ENCODE data around the gene NHLRC1. TPM values are rescaled to one million over a fixed set of nuclear protein-coding genes. Genes with fewer than 3 reads are reported as not detected.

NHLRC1 gene
- total RNA-seq, 1 donor: 2.9 TPM

DNA sequence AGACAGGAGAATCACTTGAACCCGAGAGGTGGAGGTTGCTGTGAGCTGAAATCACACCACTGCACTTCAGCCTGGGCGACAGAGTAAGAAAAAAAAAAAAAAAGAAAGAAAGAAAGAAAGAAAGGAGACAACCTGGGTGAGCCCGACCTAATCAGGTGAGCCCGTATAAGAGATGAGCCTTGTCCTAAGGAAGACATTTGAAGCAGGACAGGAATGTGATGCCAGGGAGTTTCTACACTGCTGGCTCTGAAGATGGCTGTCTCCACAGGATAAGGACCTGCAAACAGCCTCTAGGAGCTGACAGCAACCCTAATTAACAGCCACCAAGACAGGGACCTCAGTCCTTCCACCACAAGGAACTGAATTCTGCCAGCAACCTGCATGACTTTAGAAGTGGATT lies 41.9 kb downstream of the NHLRC1 start:
- Histone ChIP-seq H3K4me3 (ENCODE audit: insufficient read depth, low read length) (no peak overlapping the region), H3K4me2 (ENCODE audit: insufficient read depth, low read length) (no peak overlapping the region), H3K9me3 (ENCODE audit: low read depth, low read length) (no peaks in the 10 kb centered on the region), H4K20me1 (ENCODE audit: insufficient read depth, low read length) (no peaks in the 10 kb centered on the region), H3K4me1 (ENCODE audit: insufficient read depth, low read length) (peaks cover 4% of the 10 kb centered on the region), H3K79me2 (ENCODE audit: insufficient read depth, low read length) (no peaks in the 10 kb centered on the region), H3K36me3 (ENCODE audit: insufficient read depth, low read length) (no peaks in the 10 kb centered on the region), H2AFZ (ENCODE audit: low read length) (no peak overlapping the region), H3K27ac (ENCODE audit: low read depth, low read length) (no peak overlapping the region), H3K27me3 (ENCODE audit: insufficient read depth, low read length) (no peaks in the 10 kb centered on the region)
- no peak for DNase-seq (ENCODE audit: insufficient read length, low spot score, missing footprints)
- TF ChIP-seq, protein P1, sequence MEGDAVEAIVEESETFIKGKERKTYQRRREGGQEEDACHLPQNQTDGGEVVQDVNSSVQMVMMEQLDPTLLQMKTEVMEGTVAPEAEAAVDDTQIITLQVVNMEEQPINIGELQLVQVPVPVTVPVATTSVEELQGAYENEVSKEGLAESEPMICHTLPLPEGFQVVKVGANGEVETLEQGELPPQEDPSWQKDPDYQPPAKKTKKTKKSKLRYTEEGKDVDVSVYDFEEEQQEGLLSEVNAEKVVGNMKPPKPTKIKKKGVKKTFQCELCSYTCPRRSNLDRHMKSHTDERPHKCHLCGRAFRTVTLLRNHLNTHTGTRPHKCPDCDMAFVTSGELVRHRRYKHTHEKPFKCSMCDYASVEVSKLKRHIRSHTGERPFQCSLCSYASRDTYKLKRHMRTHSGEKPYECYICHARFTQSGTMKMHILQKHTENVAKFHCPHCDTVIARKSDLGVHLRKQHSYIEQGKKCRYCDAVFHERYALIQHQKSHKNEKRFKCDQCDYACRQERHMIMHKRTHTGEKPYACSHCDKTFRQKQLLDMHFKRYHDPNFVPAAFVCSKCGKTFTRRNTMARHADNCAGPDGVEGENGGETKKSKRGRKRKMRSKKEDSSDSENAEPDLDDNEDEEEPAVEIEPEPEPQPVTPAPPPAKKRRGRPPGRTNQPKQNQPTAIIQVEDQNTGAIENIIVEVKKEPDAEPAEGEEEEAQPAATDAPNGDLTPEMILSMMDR (IDR thresholded peaks at IDR 0.05; ENCODE audit: extremely low read depth, low read depth, low read length): no peak

DNA sequence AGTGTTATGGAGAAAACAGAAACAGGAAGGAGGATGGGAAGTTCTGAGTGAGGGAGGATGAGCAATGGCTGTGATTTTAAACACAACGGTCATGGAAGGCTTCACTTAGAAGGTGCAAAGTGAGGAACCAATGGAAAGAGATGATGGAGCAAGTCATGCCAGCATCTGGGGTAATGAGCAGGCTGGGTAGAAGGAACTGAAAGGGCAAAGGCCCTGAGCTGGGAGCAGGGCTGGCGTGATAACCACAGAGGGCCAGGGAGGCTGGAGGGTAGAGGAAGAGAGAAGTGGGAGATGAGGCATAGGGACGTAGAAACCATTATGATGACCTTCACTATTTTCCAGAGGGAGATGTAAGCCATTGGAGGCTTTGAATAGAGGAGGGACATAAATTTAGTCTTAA lies 43.6 kb downstream of the NHLRC1 start:
- H3K4me3 ChIP-seq (ENCODE audit: insufficient read depth, low read length): no peak overlapping the region
- TF ChIP-seq, protein P1 (IDR thresholded peaks at IDR 0.05; ENCODE audit: extremely low read depth, low read depth, low read length): no peak
- H3K4me2 ChIP-seq (ENCODE audit: insufficient read depth, low read length): no peak overlapping the region
- no peaks in the 10 kb centered on the region for H4K20me1 ChIP-seq (ENCODE audit: insufficient read depth, low read length)
- no peaks in the 10 kb centered on the region for H3K27me3 ChIP-seq (ENCODE audit: insufficient read depth, low read length)
- no peaks in the 10 kb centered on the region for H3K79me2 ChIP-seq (ENCODE audit: insufficient read depth, low read length)
- no peaks in the 10 kb centered on the region for H3K36me3 ChIP-seq (ENCODE audit: insufficient read depth, low read length)
- peaks cover 4% of the 10 kb centered on the region for H3K4me1 ChIP-seq (ENCODE audit: insufficient read depth, low read length)
- H2AFZ ChIP-seq (ENCODE audit: low read length): no peak overlapping the region
- H3K9me3 ChIP-seq (ENCODE audit: low read depth, low read length): no peaks in the 10 kb centered on the region
- H3K27ac ChIP-seq (ENCODE audit: low read depth, low read length): no peak overlapping the region
- no peak for DNase-seq (ENCODE audit: insufficient read length, low spot score, missing footprints)

DNA sequence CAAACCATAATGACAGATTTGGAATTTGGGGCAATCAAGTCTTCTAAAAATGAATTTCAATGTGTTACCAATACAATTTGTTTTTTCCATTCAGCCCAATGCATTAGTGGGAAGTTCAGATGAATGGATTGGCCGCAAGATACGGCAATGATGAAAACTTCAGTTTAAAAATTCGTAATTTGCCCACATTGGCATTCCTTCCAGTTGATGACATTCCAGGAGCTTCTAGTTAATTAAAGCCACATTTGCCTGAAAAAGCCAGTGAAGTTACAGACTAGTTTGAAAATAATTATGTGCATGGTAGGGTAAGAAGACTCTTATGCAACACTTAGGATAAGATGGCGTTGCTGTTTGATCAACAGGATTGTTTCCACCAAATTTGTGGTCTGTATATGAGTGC lies 46.2 kb downstream of the NHLRC1 start:
- no peak overlapping the region for H3K4me2 ChIP-seq (ENCODE audit: insufficient read depth, low read length)
- no peaks in the 10 kb centered on the region for H3K9me3 ChIP-seq (ENCODE audit: low read depth, low read length)
- H3K79me2 ChIP-seq (ENCODE audit: insufficient read depth, low read length): no peaks in the 10 kb centered on the region
- no peak overlapping the region for H3K27ac ChIP-seq (ENCODE audit: low read depth, low read length)
- TF ChIP-seq, protein P1 (IDR thresholded peaks at IDR 0.05; ENCODE audit: extremely low read depth, low read depth, low read length): no peak
- no peak overlapping the region for H2AFZ ChIP-seq (ENCODE audit: low read length)
- no peak overlapping the region for H3K4me3 ChIP-seq (ENCODE audit: insufficient read depth, low read length)
- no peaks in the 10 kb centered on the region for H3K4me1 ChIP-seq (ENCODE audit: insufficient read depth, low read length)
- no peak for DNase-seq (ENCODE audit: insufficient read length, low spot score, missing footprints)
- no peaks in the 10 kb centered on the region for H3K36me3 ChIP-seq (ENCODE audit: insufficient read depth, low read length)
- peaks cover 3% of the 10 kb centered on the region for H3K27me3 ChIP-seq (ENCODE audit: insufficient read depth, low read length)
- H4K20me1 ChIP-seq (ENCODE audit: insufficient read depth, low read length): no peaks in the 10 kb centered on the region

DNA sequence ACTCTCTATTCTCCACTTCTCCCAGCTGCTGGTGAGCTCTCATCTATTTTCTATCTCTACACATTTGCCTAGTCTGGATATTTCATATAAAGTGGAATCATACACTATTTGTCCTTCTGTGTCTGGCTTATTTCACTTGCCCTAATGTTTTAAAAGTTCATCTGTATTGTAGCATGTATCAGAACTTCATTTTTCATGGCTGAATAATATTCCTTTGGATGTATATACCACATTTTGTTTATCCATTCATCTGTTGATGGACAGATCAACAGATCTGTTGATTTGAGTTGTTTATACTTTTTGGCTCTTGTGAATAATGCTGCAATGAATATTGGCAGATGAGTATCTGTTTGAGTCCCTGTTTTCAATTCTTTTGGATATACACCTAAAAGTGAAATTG lies 49.6 kb downstream of the NHLRC1 start:
- Histone ChIP-seq H3K4me3 (ENCODE audit: insufficient read depth, low read length) (no peak overlapping the region), H4K20me1 (ENCODE audit: insufficient read depth, low read length) (no peaks in the 10 kb centered on the region), H3K9me3 (ENCODE audit: low read depth, low read length) (no peaks in the 10 kb centered on the region), H3K4me1 (ENCODE audit: insufficient read depth, low read length) (no peaks in the 10 kb centered on the region), H3K27me3 (ENCODE audit: insufficient read depth, low read length) (peaks cover 3% of the 10 kb centered on the region), H3K79me2 (ENCODE audit: insufficient read depth, low read length) (no peaks in the 10 kb centered on the region), H3K36me3 (ENCODE audit: insufficient read depth, low read length) (no peaks in the 10 kb centered on the region), H3K4me2 (ENCODE audit: insufficient read depth, low read length) (no peak overlapping the region), H3K27ac (ENCODE audit: low read depth, low read length) (no peak overlapping the region), H2AFZ (ENCODE audit: low read length) (no peak overlapping the region)
- TF ChIP-seq, protein P1 (IDR thresholded peaks at IDR 0.05; ENCODE audit: extremely low read depth, low read depth, low read length): no peak
- no peak for DNase-seq (ENCODE audit: insufficient read length, low spot score, missing footprints)

Data from osteoblast (primary cell).